Neutrophil (primary cell): Measurements from ENCODE around the gene COPS7A.

ENCODE experiments used
- H3K27ac ChIP-seq: fragments of 200-600 bp; sonication (generic); 2 replicates; pipeline ENCODE4 v1.5.1; 2016; ENCODE audit warnings: mild to moderate bottlenecking, moderate library complexity
- H3K27me3 ChIP-seq: fragments of 200-600 bp; sonication (generic); 2 replicates; pipeline ENCODE4 v1.6.0; 2016; ENCODE audit warnings: mild to moderate bottlenecking
- H3K36me3 ChIP-seq: fragments of 200-600 bp; sonication (generic); 2 replicates; pipeline ENCODE4 v1.5.1; 2017
- H3K4me1 ChIP-seq, 2 experiments: fragments of 200-600 bp in 1 of 2; sonication (generic) in 1 of 2; 1 replicate in 1 of 2; 2 replicates in 1 of 2; pipeline versions ENCODE4 v1.5.1 to v1.6.1; 2013 to 2016; ENCODE audit warnings: low read depth in 1 of 2, low read length in 1 of 2, mild to moderate bottlenecking in 1 of 2, moderate library complexity in 1 of 2; ENCODE audit not compliant: control insufficient read depth in 1 of 2, insufficient read depth in 1 of 2
- H3K4me3 ChIP-seq, 2 experiments: fragments of 200-600 bp in 1 of 2; sonication (generic) in 1 of 2; 1 replicate in 1 of 2; 2 replicates in 1 of 2; pipeline ENCODE4 v1.5.1; 2013 to 2016; ENCODE audit warnings: low read depth in 1 of 2, low read length in 1 of 2, mild to moderate bottlenecking in 1 of 2, moderate library complexity in 1 of 2
- H3K9me3 ChIP-seq: fragments of 200-600 bp; sonication (generic); 2 replicates; pipeline ENCODE4 v1.5.1; 2016
- CTCF ChIP-seq: fragments of 200-600 bp; sonication (generic); IDR thresholded peaks from 2 replicates; pipeline ENCODE4 v1.5.1; 2016; ENCODE audit warnings: antibody characterized with exemption

The COPS7A gene

GRCh38 chr12:6780573-6780972 is 56.7 kb downstream of the COPS7A start:
- Histone ChIP-seq H3K4me3 (no peak overlapping the region), H3K9me3 (no peaks in the 10 kb centered on the region), H3K27me3 (peaks cover 32% of the 10 kb centered on the region), H3K36me3 (no peaks in the 10 kb centered on the region), H3K4me1 (peaks cover 27 to 33% of the 10 kb centered on the region in 2 experiments), H3K27ac (no peak overlapping the region)
- TF ChIP-seq CTCF, result no peak
